HG02588 (cell line): ENCODE data around the gene XPR1.

Source experiments
- ATAC-seq: cut with Tn5 transposase; IDR thresholded peaks from one replicate; pipeline ENCODE4 v1.9.1; 2021; ENCODE audit warnings: mild to moderate bottlenecking, moderate library complexity; ENCODE audit not compliant: unreplicated experiment

XPR1 gene

DNA sequence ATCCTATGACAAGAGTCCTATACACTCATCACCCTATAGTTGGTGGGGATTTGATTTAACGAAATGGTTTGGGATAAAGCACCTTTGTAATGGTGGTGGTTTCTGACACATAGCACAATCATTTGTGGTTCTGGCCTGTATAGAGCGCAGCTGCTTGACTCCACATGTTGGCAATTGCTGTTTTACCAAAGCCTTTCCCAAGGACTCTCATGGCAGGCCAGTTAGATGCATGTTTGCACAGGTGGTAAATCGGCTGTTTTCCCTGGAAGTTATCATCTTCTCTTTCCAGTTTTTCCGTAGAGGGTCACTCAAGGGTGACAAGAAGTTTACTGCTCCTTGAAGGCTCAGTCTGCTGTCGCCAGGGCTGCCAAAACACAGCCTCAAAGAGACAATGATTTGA, 17.1 kb upstream of the XPR1 start:
- no peak for ATAC-seq

DNA sequence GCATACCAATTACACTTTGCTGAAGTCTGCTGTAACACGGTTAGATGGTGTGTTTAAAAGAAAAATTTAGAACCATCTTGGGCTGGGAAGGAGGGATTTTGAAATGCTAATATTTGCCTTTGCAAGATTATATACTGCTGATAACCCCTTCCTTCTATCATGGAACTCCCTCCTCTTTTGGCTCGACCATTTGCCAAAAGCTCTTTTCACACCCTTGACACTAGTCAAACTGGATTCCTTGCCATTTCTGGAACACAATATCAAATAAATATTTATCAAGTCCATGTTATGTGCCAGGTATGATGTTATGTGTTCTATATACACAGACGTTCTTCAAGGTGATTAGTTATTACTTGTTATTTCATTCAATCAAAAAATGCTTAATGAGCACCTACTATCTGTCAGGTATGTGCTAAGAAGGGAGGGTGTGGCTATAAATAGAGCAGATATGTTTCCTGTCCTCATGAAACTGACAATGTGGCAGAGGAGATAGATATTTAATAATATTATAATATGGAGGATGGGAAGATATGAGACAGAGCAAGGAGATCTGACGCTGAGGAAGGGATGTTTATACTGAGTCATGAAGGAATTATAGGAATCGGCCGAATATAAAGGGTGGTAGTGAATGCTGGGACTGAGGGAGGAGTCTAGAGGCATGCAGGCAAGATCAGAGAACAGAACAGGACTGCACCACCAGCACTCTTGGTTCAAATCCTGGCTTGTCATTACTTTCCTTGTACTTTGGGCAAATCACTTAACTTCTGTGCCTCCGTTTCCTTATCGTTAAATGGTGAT, 16.1 kb upstream of the XPR1 start:
- ATAC-seq: no peak

DNA sequence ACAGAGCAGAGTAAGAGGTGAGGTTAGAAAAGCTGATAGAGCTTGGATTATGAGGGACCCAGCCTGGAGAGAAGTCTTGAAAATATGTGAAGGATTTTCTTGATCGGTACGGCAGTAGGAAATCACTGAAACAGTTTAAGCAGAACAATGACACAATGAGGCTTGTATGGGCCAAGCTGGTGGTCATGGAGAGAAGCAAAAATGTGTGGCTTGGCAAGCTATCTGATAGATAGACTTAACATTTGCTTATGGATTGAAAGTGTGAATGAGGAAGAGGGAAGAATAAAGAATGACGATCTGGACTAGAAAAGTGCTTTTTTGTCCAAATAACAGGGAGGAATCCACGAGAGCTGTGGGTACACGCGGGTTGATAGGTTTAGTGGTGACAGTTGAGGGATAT, 15.4 kb upstream of the XPR1 start:
- ATAC-seq: no peak

DNA sequence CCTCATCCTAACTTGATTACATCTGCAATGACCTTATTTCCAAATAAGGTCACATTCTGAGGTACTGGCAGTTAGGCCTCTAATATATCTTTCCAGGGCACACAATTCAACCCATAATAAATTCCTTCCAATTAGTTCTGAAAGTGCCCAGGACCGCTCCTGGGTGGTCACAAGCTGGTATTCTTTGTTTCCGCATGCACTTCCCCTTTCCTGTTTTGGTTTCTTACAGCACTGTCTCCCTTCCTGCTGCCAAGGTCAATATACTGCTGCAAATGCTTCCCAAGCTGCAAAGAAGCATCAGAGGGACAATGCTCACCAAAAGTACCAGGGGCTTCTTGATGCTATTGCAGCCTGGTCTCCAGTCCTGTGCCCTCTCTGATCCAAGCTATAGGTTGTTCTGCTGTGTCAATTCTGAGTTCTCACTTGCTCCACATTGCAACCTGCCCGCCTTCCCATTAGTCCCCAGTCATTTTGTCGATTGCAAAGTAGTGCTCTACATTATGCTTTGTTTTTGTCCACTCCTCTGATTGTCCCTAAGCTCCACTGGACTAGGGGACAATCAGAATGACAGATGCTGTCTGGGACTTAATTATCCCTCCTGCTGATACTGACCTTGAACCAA, 13.9 kb upstream of the XPR1 start:
- no peak for ATAC-seq

DNA sequence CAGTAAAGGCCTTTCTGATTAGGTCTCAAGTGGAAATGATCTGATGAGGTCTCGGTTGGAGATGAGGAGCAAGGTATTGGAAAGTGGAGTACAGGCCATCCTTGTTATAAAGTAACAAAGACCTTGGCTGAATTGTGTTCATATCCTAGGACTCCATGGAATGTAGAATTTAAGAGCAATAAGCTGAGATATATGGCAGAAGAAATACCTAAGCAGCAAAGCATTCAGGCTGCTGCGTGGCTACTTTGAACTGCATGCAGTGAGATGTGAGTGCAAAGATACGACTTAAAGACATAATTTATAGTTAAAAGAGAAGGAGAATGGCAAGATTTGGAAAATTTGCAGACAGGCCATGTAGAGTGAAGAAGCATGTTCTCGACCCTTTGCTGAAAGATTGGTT, 11.2 kb upstream of the XPR1 start:
- no peak for ATAC-seq

DNA sequence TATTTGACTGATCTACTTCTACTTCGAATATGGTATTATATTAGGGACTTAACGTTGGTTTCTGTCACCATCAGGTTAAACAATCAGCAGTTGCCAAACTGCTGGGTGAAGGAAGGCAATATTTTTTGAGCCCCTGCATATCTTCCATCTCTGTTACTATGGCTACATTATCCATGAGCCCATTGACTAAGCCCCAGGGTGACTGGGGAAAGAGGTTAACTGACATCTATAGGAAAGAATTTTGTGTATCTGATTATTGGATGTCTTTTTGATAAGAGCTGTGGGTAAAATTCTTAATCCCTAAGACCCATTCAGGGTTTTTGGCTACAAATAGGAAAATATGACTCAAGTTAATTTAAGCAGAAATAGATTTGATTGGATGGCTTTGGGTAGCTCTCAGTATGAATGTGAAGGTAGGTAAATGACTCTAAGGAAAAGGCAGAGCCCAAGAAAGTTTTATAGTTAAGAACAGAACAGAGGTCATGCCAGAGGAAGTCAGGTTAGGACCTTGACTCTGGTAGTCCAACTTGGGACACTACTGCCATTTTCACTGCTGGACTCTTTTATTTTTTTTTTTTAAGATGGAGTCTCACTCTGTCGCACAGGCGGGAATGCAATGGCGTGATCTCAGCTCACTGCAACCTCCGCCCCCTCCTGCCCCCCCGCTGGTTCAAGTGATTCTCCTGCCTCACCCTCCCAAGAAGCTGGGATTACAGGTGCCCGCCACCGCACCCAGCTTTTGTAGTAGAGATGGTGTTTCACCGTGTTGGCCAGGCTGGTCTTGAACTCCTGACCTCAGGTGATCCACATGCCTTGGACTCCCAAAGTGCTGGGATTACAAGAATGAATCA, 8.9 kb upstream of the XPR1 start:
- ATAC-seq: no peak

DNA sequence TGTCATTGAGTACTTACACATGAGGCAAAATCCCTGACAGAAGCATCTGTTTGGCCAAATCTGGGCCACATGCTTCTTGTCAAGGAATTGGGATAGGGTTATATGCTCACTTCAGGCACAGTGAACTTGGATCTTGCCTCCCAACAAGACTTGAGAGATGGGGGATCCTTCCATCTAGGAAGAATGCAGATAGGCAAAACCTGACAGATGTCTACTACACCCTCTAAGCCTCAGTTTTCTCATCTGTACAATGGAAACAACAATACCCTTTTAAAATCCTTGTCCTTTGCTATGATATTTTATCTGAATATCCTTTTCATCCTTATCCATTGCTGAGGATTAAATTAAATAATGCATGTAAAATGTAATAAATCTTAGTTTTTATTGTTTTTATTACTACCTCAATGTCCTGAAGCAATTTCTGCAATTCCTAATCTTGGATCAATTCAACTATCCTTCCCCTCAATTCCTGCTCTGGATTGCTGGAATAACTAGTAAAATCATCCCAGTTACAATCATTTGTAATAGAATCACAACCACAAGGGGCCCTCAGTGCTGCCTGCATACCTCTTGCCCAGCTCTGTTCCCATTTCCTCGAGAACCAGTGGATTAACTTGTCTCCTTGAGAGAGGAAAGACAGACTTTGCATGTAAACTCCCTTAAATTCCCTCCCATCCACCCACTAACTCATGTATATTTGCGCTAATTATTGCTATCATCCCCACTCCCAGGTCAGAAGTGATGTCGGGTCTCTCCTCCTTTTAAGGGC, 8.1 kb upstream of the XPR1 start:
- no peak for ATAC-seq

DNA sequence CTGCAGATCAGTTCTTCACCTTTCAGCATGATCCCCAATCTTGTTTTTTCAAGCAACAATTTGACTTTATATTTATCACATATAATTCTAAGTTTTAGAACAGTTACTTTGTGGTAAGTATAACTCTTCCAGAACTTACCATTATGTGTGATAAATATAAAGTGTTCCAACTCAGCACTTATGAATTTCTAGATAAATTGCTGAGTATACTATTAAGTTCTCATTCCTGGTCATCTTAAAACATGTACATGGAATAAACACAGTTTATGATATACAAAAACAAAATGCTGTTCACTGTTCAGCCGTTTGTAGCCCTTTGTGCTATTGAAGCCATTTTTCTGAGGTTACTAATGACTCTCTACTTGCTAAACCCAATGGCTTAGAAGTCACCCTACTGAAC, 5.1 kb upstream of the XPR1 start:
- ATAC-seq: no peak

DNA sequence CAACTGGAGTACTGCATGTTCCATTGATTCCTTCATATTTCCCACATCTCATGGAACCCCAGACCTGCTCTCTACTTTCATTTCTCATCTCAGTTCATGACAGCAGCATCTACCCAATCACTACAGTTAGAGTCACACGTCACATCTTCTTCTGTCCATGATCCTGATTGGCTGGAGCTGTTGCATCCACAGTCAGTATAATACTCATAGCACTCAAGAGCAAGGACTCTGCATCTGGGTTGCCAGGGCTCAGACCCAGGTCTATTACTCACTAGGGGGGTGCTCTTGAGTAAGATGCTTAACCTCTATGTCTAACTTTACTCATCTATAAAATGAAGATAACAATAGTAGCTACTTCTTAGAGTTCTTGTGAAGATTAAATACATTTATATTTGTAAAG, 4.4 kb upstream of the XPR1 start:
- no peak for ATAC-seq

DNA sequence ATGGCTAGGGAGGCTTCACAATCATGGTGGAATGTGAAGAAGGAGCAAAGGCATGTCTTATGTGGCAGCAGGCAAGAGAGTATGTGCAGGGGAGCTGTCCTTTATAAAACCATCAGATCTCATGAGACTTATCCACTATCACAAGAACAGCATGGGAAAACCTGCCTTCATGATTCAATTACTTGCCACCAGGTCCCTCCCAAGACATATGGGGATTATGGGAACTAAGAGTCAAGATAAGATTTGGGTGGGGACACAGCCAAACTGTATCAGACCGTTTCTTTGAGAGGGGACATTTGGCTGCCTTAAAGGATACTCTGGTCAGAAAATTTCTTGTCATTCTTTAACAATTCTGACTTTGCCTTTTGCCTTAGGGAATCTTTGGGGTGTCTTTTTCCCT, 3.2 kb upstream of the XPR1 start:
- ATAC-seq: no peak

DNA sequence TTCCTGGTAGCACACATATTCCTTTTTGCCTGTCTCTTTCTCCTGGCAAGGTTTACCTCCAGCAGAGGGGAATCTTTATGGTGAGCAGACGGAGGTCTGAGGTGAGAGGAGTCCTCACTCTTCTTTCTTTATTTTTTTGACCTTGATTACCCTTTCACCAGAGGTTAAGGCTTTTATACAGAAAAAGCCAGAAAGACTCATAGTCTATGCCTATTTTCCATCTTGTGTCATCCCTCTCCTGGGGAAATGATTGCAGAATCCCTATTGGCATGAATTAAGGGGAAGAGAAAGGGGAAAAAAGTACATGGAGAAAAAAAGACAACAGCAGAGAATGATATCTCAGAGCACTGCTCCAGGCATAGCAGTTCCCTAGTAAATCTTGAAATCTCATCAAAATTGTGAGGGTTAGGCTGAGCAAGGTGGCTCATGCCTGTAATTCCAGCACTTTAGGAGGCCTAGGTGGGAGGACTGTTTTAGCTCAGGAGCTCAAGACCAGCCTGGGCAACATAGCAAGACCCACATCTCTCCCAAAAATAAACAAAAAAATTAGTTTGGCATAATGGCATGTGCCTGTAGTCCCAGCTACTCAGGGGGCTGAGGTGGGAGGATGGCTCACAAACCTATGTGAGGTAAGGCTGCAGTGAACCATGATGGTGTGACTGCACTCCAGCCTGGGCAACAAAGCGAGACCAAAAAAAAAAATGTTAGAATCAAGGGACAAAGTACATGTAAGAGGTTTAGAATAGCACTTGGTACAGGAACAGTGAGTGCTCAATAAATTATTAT, 1.2 kb upstream of the XPR1 start:
- no peak for ATAC-seq

DNA sequence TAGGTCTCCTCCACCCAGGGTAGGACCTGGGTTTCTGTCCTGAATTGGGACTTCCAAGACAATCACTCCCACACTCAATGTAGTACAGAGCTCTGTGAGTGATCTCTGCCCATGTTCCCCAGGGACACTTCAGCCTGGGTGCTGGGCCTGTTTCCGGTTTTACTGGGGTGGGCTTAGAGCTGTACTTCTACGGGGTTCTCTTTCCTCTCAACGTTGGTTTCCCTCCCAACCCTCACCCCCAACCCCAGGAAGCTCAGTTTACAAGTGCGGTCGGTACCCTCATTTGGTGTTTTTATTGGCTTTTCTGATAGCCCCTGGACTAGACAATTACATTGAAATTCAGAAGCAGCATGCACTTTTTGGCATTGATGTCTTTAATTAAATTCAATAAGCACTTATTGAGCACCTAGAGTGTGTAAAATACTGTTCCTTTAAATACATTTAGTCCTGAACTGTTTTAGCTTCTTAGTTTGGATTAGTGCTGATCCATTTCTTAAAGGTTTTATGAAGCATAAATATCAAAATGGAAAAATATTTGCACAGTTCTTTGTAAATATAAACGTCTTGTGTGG, 542 bp upstream of the XPR1 start:
- no peak for ATAC-seq

DNA sequence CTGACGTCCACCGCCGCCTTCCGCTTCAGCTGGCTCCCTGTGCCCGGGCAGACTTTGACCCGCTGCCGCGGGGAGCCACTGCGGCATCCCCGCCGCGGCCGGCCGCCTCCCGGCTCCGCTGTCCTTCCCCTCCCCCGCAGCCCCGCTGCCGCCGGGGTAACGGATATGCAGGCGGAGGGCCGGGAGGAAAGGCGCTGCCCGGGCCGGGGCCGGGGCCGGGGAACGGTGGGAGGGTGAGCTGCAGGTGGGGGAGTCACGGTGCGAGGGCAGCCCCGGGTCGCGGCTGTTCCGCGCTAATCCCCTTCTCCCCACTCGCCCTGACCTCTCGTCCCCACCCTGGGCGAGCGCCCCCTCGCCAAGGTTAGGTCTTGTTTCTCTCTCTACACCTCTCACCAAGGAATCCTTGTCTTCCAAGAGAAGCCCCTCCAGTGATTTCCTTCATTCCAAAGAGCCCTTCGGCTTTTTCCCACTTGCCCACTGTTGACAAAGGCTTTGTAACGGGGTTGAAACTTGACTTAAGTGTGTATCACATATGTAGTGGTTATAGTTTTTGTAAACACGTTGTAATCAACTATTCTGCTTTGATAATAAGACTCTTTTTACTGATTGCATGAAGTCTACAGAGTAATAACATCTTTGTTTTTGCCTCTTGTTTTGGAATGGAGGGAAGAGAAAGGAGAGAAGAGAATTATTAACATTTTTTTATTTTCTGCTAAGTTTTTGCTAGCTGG, 669 bp downstream of the XPR1 start:
- peak; percentile 39 for ATAC-seq

DNA sequence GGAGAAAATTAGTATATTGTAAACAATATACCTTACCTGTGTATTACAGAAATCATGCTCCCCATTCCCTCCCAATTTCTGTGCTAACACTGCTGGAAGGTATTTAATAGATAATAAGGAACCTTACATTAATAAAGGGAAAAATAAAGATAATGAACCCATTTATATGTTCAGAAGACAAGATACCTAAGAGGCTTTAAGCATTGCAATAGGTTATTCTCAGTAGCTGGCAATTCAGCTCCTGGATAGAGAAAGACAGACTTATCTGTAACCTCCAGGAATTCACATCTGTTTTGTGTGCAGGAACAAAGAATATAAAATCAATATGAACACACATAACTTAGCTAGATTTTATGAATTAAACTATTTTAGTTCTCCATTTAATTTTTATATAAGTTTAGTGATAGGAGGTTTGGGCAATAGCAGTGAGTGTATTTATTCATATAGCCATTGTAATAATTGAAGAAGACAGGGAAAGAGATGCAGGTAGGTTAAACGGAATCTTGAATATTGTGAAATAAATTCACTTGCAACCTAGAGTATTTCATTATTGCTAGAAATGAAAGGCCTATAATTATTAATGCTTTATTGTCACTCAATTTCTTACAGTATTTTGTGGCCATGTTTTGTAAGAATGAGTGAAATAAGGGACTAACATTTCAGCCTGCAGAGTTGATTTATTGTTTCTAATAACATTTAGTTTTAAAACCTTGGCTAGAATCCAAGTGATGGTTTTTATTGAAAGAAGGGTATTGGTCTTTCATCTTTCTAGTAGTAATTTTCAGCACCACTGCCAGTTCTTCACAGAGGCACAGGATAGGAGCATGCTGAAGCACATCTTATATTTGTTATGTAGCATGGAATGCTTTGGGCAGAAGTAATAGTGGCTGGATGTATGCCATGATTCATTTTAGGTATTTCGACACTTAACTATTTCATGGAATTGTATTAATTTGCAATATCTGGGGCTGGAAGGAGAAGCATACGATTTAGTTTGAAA, 1.5 kb downstream of the XPR1 start:
- no peak for ATAC-seq

DNA sequence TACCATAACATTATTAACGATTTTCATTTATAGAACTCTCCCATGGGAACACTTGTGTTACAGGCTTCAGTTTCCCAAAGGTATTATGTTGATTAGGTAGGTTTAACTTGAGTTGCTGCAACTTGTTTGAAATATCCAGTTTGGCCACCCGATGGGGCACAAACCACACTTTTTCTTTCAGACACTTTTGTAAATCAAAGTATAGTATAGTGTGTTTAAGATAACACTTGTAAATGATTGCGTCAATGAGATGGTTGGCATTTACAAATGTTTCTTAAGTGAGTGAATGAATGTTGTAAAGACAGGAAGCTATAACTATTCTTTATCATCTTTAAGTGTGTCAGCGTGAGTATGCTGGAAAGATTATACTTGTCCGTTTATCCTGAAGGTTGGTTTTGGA, 4.3 kb downstream of the XPR1 start:
- no peak for ATAC-seq

DNA sequence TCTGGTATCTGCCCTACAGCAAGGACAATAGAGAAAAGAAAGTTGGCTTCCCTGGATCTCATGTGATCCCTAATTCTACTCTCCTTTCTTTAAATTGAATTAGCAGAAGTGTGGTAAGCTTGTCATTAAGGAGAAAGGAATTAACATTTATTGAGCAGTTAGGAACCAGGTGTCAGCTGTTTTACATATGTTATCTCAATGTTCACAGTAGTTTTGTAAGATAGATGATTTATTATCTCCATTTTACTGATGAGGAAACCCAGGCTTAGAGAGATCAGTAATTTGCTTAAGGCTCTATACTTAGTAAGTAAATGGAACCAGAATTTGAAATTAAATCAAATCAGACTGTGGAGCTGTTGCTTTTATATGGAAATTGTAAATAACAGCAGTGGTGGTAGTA, 8.0 kb downstream of the XPR1 start:
- ATAC-seq: no peak

DNA sequence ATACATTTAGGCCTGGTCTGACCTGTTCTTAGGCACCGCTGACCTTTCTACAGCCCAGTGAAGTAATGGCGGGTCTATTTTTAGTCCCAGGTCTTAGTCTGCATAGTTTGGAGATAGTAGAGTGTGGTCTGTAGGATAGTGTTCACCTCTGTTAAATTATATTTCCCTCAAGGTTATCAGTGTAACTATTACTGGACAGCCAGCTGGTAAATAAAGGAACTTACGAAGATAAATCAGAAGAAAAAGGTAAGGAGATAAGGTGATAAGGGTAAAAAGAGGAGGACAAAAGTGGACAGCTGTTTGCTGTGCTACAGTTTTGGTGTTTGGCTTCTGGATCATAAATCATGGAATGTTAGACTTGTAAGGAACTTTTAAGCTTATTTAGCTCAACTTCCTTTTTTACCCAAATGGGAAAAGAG, 8.7 kb downstream of the XPR1 start:
- no peak for ATAC-seq

DNA sequence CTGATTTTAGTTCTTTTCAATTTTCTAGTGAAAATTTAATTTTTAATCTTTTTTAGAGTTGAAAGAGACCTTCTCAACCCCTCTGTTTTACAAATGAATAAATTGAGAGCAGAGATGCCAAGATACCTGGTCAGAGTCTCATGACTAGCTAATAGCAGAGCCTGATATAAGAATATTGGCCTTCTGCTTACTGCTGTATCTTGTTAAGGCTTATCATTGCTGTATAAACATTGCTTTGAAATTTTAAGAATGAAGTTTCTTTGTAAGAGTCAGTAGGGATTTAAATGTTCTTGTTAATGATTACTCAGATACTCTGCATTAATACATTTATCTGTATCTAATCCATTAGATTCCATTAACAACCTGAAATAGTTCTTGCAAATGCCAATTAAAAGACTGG, 9.8 kb downstream of the XPR1 start:
- no peak for ATAC-seq
